GM12878 (cell line): ENCODE measurements around the gene TSC22D1. TPM values are rescaled to one million over a fixed set of nuclear protein-coding genes. Genes with fewer than 3 reads are reported as not detected.

ENCODE experiments used
- ATAC-seq: fragments of 200-7000 bp; cut with Tn5 transposase; 3 replicates; pipeline ENCODE4 v1.9.1; 2020; ENCODE audit warnings: mild to moderate bottlenecking, moderate library complexity
- BruUV-seq: library from RNA; stranded (reverse); fragments of 400-500 nt; replicated peaks from 2 replicates; lab custom pipeline; 2021; lab: Mats Ljungman, UMichigan
- CTCF ChIA-PET: fragments of 300-600 bp; sonication (Branson Sonifier 250); formaldehyde crosslinking; extraction: SDS; loops from one replicate; lab custom pipeline; 2021; ENCODE audit warnings: inconsistent platforms; lab: Yijun Ruan, JAX
- POLR2A ChIA-PET: fragments of 350-600 bp; formaldehyde crosslinking; extraction: SDS; loops from one replicate; lab custom pipeline; 2021; ENCODE audit warnings: inconsistent platforms; lab: Charles Lee
- RAD21 ChIA-PET: fragments of 300-600 bp; sonication (Branson Sonifier 250); formaldehyde crosslinking; loops from one replicate; lab custom pipeline; 2023; ENCODE audit warnings: antibody characterized with exemption; ENCODE audit not compliant: unreplicated experiment; lab: Charles Lee
- SMC1A ChIA-PET: fragments of 300-600 bp; sonication (Branson Sonifier 250); formaldehyde crosslinking; loops from one replicate; lab custom pipeline; 2023; ENCODE audit not compliant: unreplicated experiment, uncharacterized antibody; lab: Charles Lee
- DNase-seq: peaks from one replicate; pipeline ENCODE4 v3.0.0-alpha.2; 2011; ENCODE audit warnings: low read depth, low spot score
- FAIRE-seq: peaks from 3 replicates; lab custom pipeline; 2011; peaks lifted over from hg19 to GRCh38; lab: Jason Lieb, UNC
- H2AFZ ChIP-seq: 2 replicates; pipeline ENCODE4 v1.6.0; 2011; ENCODE audit warnings: low read depth, low read length, control low read depth; ENCODE audit not compliant: control insufficient read depth
- H3K27ac ChIP-seq: 2 replicates; pipeline ENCODE4 v1.5.1; 2011; ENCODE audit warnings: control low read depth; ENCODE audit not compliant: control insufficient read depth, insufficient read depth
- H3K27me3 ChIP-seq, 2 experiments: replicated peaks in 1 of 2; 2 replicates each; pipeline versions ENCODE4 v1.6.0 to v1.6.1; 2011; ENCODE audit warnings: low read length in 1 of 2; ENCODE audit not compliant: control insufficient read depth in 2 of 2, insufficient read depth in 2 of 2
- H3K36me3 ChIP-seq, 2 experiments: 2 replicates each; pipeline ENCODE4 v1.5.1; 2011; ENCODE audit warnings: low read length in 1 of 2; ENCODE audit not compliant: control insufficient read depth in 2 of 2, insufficient read depth in 2 of 2
- H3K4me1 ChIP-seq: 2 replicates; pipeline ENCODE4 v1.6.1; 2011; ENCODE audit warnings: mild to moderate bottlenecking, low read length, moderate library complexity, mixed read lengths; ENCODE audit not compliant: control insufficient read depth, insufficient read depth
- H3K4me2 ChIP-seq: 2 replicates; pipeline ENCODE4 v1.6.0; 2011; ENCODE audit warnings: control low read depth; ENCODE audit not compliant: control insufficient read depth, insufficient read depth
- H3K4me3 ChIP-seq: fragments of 200-600 bp; sonication (generic); 2 replicates; pipeline ENCODE4 v1.5.1; 2016
- H3K79me2 ChIP-seq: 2 replicates; pipeline ENCODE4 v1.6.0; 2011; ENCODE audit warnings: low read length; ENCODE audit not compliant: control insufficient read depth, insufficient read depth
- H3K9ac ChIP-seq: 2 replicates; pipeline ENCODE4 v1.8.0; 2011; ENCODE audit warnings: low read length, control low read depth, mixed read lengths; ENCODE audit not compliant: control insufficient read depth, insufficient read depth
- H3K9me3 ChIP-seq: replicated peaks from 3 replicates; pipeline ENCODE4 v1.5.1; 2011; ENCODE audit warnings: mild to moderate bottlenecking, low read length; ENCODE audit not compliant: control insufficient read depth, insufficient read depth
- H4K20me1 ChIP-seq: 2 replicates; pipeline ENCODE4 v1.6.0; 2011; ENCODE audit not compliant: control insufficient read depth, insufficient read depth
- BCLAF1 ChIP-seq: fragments of 450-650 bp; IDR thresholded peaks from 2 replicates; pipeline ENCODE4 v1.6.1; 2017; ENCODE audit warnings: antibody characterized with exemption, mild to moderate bottlenecking, moderate library complexity
- NR2C1 ChIP-seq: fragments of 450-650 bp; IDR thresholded peaks from 2 replicates; pipeline ENCODE4 v1.6.1; 2017; ENCODE audit warnings: antibody characterized with exemption, mild to moderate bottlenecking, moderate library complexity
- NR2F1 ChIP-seq: fragments of 450-650 bp; conservative IDR thresholded peaks from 2 replicates; pipeline ENCODE4 v1.6.1; 2017; ENCODE audit warnings: mild to moderate bottlenecking
- POLR2AphosphoS5 ChIP-seq: IDR thresholded peaks from 2 replicates; pipeline ENCODE4 v1.6.1; 2011; ENCODE audit warnings: mild to moderate bottlenecking, low read length, inconsistent platforms
- POU2F2 ChIP-seq: IDR thresholded peaks from 3 replicates; pipeline ENCODE4 v1.6.1; 2011; ENCODE audit warnings: low read depth, mild to moderate bottlenecking, low read length, borderline replicate concordance
- SPI1 ChIP-seq: IDR thresholded peaks from 2 replicates; pipeline ENCODE4 v1.6.1; 2011; ENCODE audit warnings: low read depth, mild to moderate bottlenecking, low read length, moderate library complexity, borderline replicate concordance; ENCODE audit not compliant: insufficient read depth
- YY1 ChIP-seq: IDR thresholded peaks from 2 replicates; pipeline ENCODE4 v1.6.1; 2011; ENCODE audit warnings: low read depth, mild to moderate bottlenecking, low read length
- ZBTB33 ChIP-seq: fragments of 450-650 bp; IDR thresholded peaks from 2 replicates; pipeline ENCODE4 v1.6.1; 2017; ENCODE audit warnings: mild to moderate bottlenecking
- WGBS: methylation state at CpG from one replicate; pipeline ENCODE4 v1.1.6; 2016; ENCODE audit warnings: low lambda C conversion rate; ENCODE audit not compliant: insufficient replicate concordance, insufficient coverage; ENCODE audit errors: missing lambda C conversion rate; 5-methylcytosine and 5-hydroxymethylcytosine counted together
- in situ Hi-C: fragments of 300-500 bp; cut with MboI; formaldehyde crosslinking; loops from 9 replicates; pipeline ENCODE4 v1.14.3; 2018; ENCODE audit warnings: mixed read lengths
- intact Hi-C: fragments of 100-400 bp; cut with micrococcal nuclease; formaldehyde crosslinking; loops from one replicate; pipeline ENCODE4 v1.14.2; 2022; ENCODE audit not compliant: unreplicated experiment
- polyA plus RNA-seq, 11 experiments: library from polyadenylated mRNA; depleted of rRNA in 4 of 11; unstranded in 6 of 11; stranded (reverse) in 5 of 11; fragments of >200 nt; fragmentation: Nextera tagmentation in 4 of 11; fragmentation: Illumina TruSeq in 1 of 11; extraction: Ambion mirVana in 4 of 11; extraction: Trizol in 1 of 11; gene quantifications; 1 replicate in 1 of 11; 2 replicates in 10 of 11; pipeline versions ENCODE4 v1.2.1 to v1.2.3, GENCODE V29; 2011 to 2016; ENCODE audit warnings: inconsistent platforms in 2 of 11, missing spikeins in 2 of 11, low read depth in 1 of 11
- total RNA-seq, 4 experiments: library from RNA; depleted of rRNA in 3 of 4; stranded (reverse); fragments of >200 nt in 3 of 4; fragmentation: Illumina TruSeq in 1 of 4; extraction: Trizol in 1 of 4; gene quantifications; 2 replicates each; pipeline versions ENCODE4 v1.2.1 to v1.2.3, GENCODE V29; 2013 to 2021
- TF ChIP-seq, protein P1 (sequence below): IDR thresholded peaks from 2 replicates; pipeline ENCODE4 v1.6.1; 2011; ENCODE audit warnings: mild to moderate bottlenecking, low read depth, low read length, moderate library complexity; ENCODE audit not compliant: insufficient replicate concordance
- TF ChIP-seq, protein P2 (sequence below): fragments of 450-650 bp; IDR thresholded peaks from 2 replicates; pipeline ENCODE4 v1.6.1; 2016; ENCODE audit warnings: mild to moderate bottlenecking

TSC22D1 gene
- total and polyA plus RNA-seq, 10 of the 15 experiments (the other 5 are each of a cell fraction or from before 2014, with no cell fraction given): 0.37 to 15.7 (median 7.5) TPM

DNA sequence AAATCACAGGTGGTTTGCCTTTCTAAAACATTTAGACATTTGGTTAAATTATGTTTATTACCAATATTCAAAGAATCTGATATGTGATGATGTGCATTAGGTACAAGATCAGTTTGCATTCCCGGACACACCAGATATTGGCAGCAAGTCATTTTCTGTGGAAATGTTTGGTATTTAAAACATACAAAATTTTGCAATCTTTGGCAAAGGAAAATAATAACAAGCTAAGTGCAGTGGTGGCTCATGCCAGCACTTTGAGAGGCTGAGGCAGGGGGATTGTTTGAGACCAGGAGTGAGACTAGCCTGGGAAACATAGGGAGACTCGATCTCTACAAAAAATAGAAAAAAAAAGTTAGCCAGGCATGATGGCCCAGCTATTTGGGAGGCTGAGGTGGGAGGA lies 29.1 kb upstream of the TSC22D1 start:
- intact Hi-C loops (no loop called here), in situ Hi-C loops (no loop called here)
- 0% methylated on average over 2 of the region's 2 CpGs for WGBS
- ChIA-PET POLR2A (no interaction called here), RAD21 (no interaction called here), CTCF (interaction anchor here (0.6 kb wide), 1 partner anchor 9 kb away, joined by 3 read pairs; no protein-coding TSS in a partner anchor), SMC1A (no interaction called here)
- H4K20me1 ChIP-seq: no peaks in the 10 kb centered on the region
- BruUV-seq: no TSS peak
- TF ChIP-seq SPI1: no peak
- no peak overlapping the region for H2AFZ ChIP-seq
- H3K4me1 ChIP-seq: no peaks in the 10 kb centered on the region
- FAIRE-seq: no peak
- H3K79me2 ChIP-seq: no peaks in the 10 kb centered on the region
- no peak overlapping the region for H3K27ac ChIP-seq
- no peak overlapping the region for H3K9ac ChIP-seq
- ATAC-seq: no peak
- H3K27me3 ChIP-seq: no peaks in the 10 kb centered on the region; a peak in 1 of 4 replicates
- no peak overlapping the region for H3K4me2 ChIP-seq
- DNase-seq: no peak
- H3K9me3 ChIP-seq: no peaks in the 10 kb centered on the region
- H3K4me3 ChIP-seq: no peak overlapping the region
- H3K36me3 ChIP-seq: no peaks in the 10 kb centered on the region

DNA sequence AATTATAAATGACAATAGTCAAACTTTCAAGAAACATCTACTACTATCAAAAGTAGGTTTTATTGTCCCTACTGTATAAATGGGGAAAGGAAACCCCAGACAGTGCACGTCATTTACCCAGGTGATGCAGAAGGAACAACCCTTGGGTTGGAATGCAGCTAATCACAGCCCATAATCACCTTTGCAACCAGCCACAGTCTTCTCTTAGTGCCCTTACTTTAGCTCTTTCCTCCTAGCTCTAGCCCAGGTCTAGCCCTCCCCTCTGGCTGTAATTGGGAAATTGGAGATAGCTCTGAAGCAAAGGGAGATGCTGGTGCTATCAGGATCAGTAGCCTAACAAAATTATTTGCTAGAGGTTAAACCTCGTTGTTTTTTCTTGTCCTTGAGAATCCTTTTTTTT lies 25.5 kb upstream of the TSC22D1 start:
- CTCF ChIA-PET: no interaction called here
- RAD21 ChIA-PET: no interaction called here
- SMC1A ChIA-PET: interaction anchor here (1.2 kb wide), 1 partner anchor 10 kb away, joined by 3 read pairs; no protein-coding TSS in a partner anchor
- intact Hi-C loops (no loop called here), in situ Hi-C loops (no loop called here)
- FAIRE-seq (no peak), ATAC-seq (no peak), DNase-seq (no peak)
- H3K9ac ChIP-seq: no peak overlapping the region
- no peaks in the 10 kb centered on the region for H4K20me1 ChIP-seq
- H3K4me2 ChIP-seq: no peak overlapping the region
- H2AFZ ChIP-seq: no peak overlapping the region
- BruUV-seq: no TSS peak
- no peaks in the 10 kb centered on the region for H3K27me3 ChIP-seq
- H3K4me1 ChIP-seq: no peaks in the 10 kb centered on the region
- no peaks in the 10 kb centered on the region for H3K79me2 ChIP-seq
- no peak overlapping the region for H3K4me3 ChIP-seq
- H3K27ac ChIP-seq: no peak overlapping the region
- WGBS: 24% methylated on average over 2 of the region's 2 CpGs
- H3K9me3 ChIP-seq: no peaks in the 10 kb centered on the region
- no peaks in the 10 kb centered on the region for H3K36me3 ChIP-seq
- POLR2A ChIA-PET: interaction anchor here (0.5 kb wide), 1 partner anchor 33 kb away, joined by 5 read pairs; no protein-coding TSS in a partner anchor
- TF ChIP-seq ZBTB33 (no peak), NR2C1 (no peak), POLR2AphosphoS5 (no peak), NR2F1 (no peak), POU2F2 (no peak), BCLAF1 (no peak), YY1 (no peak)
- TF ChIP-seq, protein P1, sequence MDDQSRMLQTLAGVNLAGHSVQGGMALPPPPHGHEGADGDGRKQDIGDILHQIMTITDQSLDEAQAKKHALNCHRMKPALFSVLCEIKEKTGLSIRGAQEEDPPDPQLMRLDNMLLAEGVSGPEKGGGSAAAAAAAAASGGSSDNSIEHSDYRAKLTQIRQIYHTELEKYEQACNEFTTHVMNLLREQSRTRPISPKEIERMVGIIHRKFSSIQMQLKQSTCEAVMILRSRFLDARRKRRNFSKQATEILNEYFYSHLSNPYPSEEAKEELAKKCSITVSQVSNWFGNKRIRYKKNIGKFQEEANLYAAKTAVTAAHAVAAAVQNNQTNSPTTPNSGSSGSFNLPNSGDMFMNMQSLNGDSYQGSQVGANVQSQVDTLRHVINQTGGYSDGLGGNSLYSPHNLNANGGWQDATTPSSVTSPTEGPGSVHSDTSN: no peak
- TF ChIP-seq, protein P2, sequence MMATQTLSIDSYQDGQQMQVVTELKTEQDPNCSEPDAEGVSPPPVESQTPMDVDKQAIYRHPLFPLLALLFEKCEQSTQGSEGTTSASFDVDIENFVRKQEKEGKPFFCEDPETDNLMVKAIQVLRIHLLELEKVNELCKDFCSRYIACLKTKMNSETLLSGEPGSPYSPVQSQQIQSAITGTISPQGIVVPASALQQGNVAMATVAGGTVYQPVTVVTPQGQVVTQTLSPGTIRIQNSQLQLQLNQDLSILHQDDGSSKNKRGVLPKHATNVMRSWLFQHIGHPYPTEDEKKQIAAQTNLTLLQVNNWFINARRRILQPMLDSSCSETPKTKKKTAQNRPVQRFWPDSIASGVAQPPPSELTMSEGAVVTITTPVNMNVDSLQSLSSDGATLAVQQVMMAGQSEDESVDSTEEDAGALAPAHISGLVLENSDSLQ: no peak
